ENCODE measurements around the gene CAPN11. TPM values are rescaled to one million over a fixed set of nuclear protein-coding genes. Genes with fewer than 3 reads are reported as not detected.

The CAPN11 gene
- total and polyA plus RNA-seq, 2 of the 4 experiments (the other 2 are of a cell fraction) = not detected

- no peak overlapping the region for H2AFZ ChIP-seq (replicated peaks; ENCODE audit: low read length, poor library complexity)
- H3K9ac ChIP-seq (ENCODE audit: low read depth, low read length) = no peak overlapping the region
- no peak overlapping the region for H3K4me3 ChIP-seq (ENCODE audit: insufficient read depth, low read depth, low read length)
- ATAC-seq (ENCODE audit: low read depth) (no peak), DNase-seq (no peak)
- no peak overlapping the region for H2BK15ac ChIP-seq (ENCODE audit: low read depth, low read length)
- no peak overlapping the region for H3K4ac ChIP-seq (ENCODE audit: low read depth, low read length)
- H3K4me2 ChIP-seq (ENCODE audit: low read depth, low read length) = no peak overlapping the region
- no peak overlapping the region for H2BK5ac ChIP-seq (ENCODE audit: low read depth, low read length, poor library complexity, severe bottlenecking)
- no peak overlapping the region for H3K56ac ChIP-seq (ENCODE audit: extremely low read depth, insufficient read depth, low read length)
- H4K8ac ChIP-seq (ENCODE audit: low read depth in 2 of 2, low read length in 2 of 2) = no peak overlapping the region
- H3K18ac ChIP-seq (ENCODE audit: low read depth, low read length) = no peak overlapping the region
- dilution Hi-C loops (cut with HindIII; ENCODE audit: low sequenced_read_pairs, unreplicated experiment) (no loop called here), in situ Hi-C loops (cut with MboI; ENCODE audit: low sequenced_read_pairs) (no loop called here), intact Hi-C loops (cut with micrococcal nuclease) (no loop called here)
- H2AK5ac ChIP-seq (ENCODE audit: low read depth, low read length) = no peak overlapping the region
- 0 out of 2 replicates have a peak, but pooled peaks cover 7% of the 10 kb centered on the region for H3K4me1 ChIP-seq (ENCODE audit: control insufficient read depth, insufficient read depth, low read length)
- H3K27me3 ChIP-seq (ENCODE audit: control insufficient read depth, insufficient read depth, low read length) = no peaks in the 10 kb centered on the region
- no peak for TF ChIP-seq RFX5 (IDR thresholded peaks at IDR 0.05; ENCODE audit: low read depth, low read length)
- TF ChIP-seq BHLHE40 (IDR thresholded peaks at IDR 0.05; ENCODE audit: low read depth, low read length) = no peak
- TF ChIP-seq RAD21 (IDR thresholded peaks at IDR 0.05; ENCODE audit: low read length) = no peak
- no peak for TF ChIP-seq FOS (IDR thresholded peaks at IDR 0.05; ENCODE audit: low read depth, low read length)
- H3K9me1 ChIP-seq (ENCODE audit: insufficient read depth, low read length) = no peaks in the 10 kb centered on the region
- no peak overlapping the region for H2BK120ac ChIP-seq (ENCODE audit: low read depth, low read length)
- no peak overlapping the region for H3K23ac ChIP-seq (ENCODE audit: low read depth, low read length)
- no peak overlapping the region for H4K91ac ChIP-seq (ENCODE audit: insufficient read depth, low read depth, low read length)
- H4K5ac ChIP-seq (ENCODE audit: low read depth, low read length) = no peak overlapping the region
- no peak overlapping the region for H3K14ac ChIP-seq (replicated peaks; ENCODE audit: low read depth, low read length)
- no peaks in the 10 kb centered on the region for H4K20me1 ChIP-seq (ENCODE audit: insufficient read depth, low read length)
- H3K79me1 ChIP-seq (ENCODE audit: low read depth in 1 of 2, low read length in 2 of 2) = peaks cover 0 to 8% of the 10 kb centered on the region in 2 experiments; a peak in 1 of 4 replicates
- POLR2A ChIA-PET (ENCODE audit: unreplicated experiment) = no interaction called here
- H3K27ac ChIP-seq (ENCODE audit: insufficient read depth, low read length) = no peak overlapping the region
- no TSS peak for BruUV-seq (replicated peaks)
- WGBS, 2 experiments (ENCODE audit: extremely low coverage in 2 of 2, insufficient read length in 1 of 2) = 97% methylated on average over 3 of the region's 5 CpGs; no CpG with 5 or more reads in 1 of the 2 experiments
- no peaks in the 10 kb centered on the region for H3K9me3 ChIP-seq (ENCODE audit: control insufficient read depth, insufficient read depth, low read length)
- no peak overlapping the region for H2BK20ac ChIP-seq (ENCODE audit: low read depth, low read length)
- CTCF ChIA-PET = no interaction called here
- no peak overlapping the region for H2AK9ac ChIP-seq (replicated peaks; ENCODE audit: low read depth, low read length, poor library complexity)
- peaks cover 2% of the 10 kb centered on the region; the same call in 1 of the 2 replicates for H3K36me3 ChIP-seq (ENCODE audit: control insufficient read depth, insufficient read depth, low read length)
These were observed 70.2 kb downstream of the CAPN11 start for GRCh38 chr6:44228836-44229235.
